Hematopoietic multipotent progenitor cell treated with erythropoietin and hydrocortisone succinate and interleukin-3 and kit ligand, for 15 days (in vitro differentiated cells): ENCODE measurements around the gene EYS.
"Not testable (repeated sequence)": the region's sequence is repeated elsewhere in the genome, so short reads cannot be mapped to it uniquely, and the experiment has no call there.

ENCODE experiments used
- DNase-seq: peaks from one replicate; pipeline ENCODE4 v3.0.0-alpha.2; 2015; ENCODE audit warnings: low spot score

The EYS gene

GRCh38 chr6:65633501-65633900, 73.5 kb downstream of the EYS start:
- DNase-seq, result no peak

- no peak for DNase-seq
Observed at GRCh38 chr6:65631711-65632110, 75.3 kb downstream of the EYS start.

- DNase-seq, result not testable (repeated sequence)
Observed at GRCh38 chr6:65627434-65627999, 79.5 kb downstream of the EYS start.

GRCh38 chr6:65627015-65627414, 80.0 kb downstream of the EYS start:
- DNase-seq, result no peak

- DNase-seq, result no peak
Observed at GRCh38 chr6:65623566-65623965, 83.5 kb downstream of the EYS start.

GRCh38 chr6:65610746-65611145, 96.3 kb downstream of the EYS start:
- DNase-seq, result no peak

GRCh38 chr6:65595540-65595939, 111.5 kb downstream of the EYS start:
- DNase-seq, result no peak

- DNase-seq, result no peak
Observed at GRCh38 chr6:65570340-65570739, 136.7 kb downstream of the EYS start.

GRCh38 chr6:65569505-65569904, 137.5 kb downstream of the EYS start:
- no peak for DNase-seq

GRCh38 chr6:65569056-65569455, 138.0 kb downstream of the EYS start:
- DNase-seq, result not testable (repeated sequence)

- DNase-seq, result no peak
Observed at GRCh38 chr6:65566117-65566516, 140.9 kb downstream of the EYS start.

- no peak for DNase-seq
Observed at GRCh38 chr6:65558071-65558470, 149.0 kb downstream of the EYS start.

GRCh38 chr6:65557224-65557623, 149.8 kb downstream of the EYS start:
- DNase-seq, result no peak

- no peak for DNase-seq
Observed at GRCh38 chr6:65546894-65547293, 160.1 kb downstream of the EYS start.

GRCh38 chr6:65545920-65546319, 161.1 kb downstream of the EYS start:
- no peak for DNase-seq

- no peak for DNase-seq
Observed at GRCh38 chr6:65538644-65539043, 168.4 kb downstream of the EYS start.

- DNase-seq, result no peak
Observed at GRCh38 chr6:65537600-65537999, 169.4 kb downstream of the EYS start.

- DNase-seq, result no peak
Observed at GRCh38 chr6:65531533-65531932, 175.5 kb downstream of the EYS start.

GRCh38 chr6:65524232-65524631, 182.8 kb downstream of the EYS start:
- no peak for DNase-seq

GRCh38 chr6:65505736-65506135, 201.3 kb downstream of the EYS start:
- no peak for DNase-seq

GRCh38 chr6:65501045-65501444, 206.0 kb downstream of the EYS start:
- no peak for DNase-seq

- not testable (repeated sequence) for DNase-seq
Observed at GRCh38 chr6:65483652-65484051, 223.4 kb downstream of the EYS start.

- no peak for DNase-seq
Observed at GRCh38 chr6:65469650-65470049, 237.4 kb downstream of the EYS start.

GRCh38 chr6:65468307-65468706, 238.7 kb downstream of the EYS start:
- DNase-seq, result no peak

GRCh38 chr6:65461121-65461520, 245.9 kb downstream of the EYS start:
- no peak for DNase-seq
